Measurements from ENCODE around the gene SOD2.

SOD2 gene

DNA sequence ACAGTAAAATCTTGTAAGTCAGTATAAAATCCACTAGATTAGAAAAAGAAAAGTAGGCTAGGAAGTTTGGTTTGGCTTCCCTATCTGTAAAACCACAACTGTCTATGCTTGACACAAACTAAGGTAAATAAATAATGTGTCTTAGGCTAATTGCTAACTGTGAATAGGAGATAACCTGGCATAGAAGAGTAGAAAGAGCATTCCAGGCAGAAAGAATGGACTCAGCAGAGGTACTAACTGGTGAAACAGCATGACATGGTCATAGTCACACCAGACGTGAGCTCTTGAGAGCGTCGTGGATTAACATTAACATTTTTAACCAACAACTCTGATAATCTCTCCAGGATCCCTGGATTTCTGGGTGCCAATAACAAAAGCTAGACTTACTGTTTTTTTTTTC is 25.6 kb upstream of the SOD2 start:
- TF ChIP-seq, protein P1, sequence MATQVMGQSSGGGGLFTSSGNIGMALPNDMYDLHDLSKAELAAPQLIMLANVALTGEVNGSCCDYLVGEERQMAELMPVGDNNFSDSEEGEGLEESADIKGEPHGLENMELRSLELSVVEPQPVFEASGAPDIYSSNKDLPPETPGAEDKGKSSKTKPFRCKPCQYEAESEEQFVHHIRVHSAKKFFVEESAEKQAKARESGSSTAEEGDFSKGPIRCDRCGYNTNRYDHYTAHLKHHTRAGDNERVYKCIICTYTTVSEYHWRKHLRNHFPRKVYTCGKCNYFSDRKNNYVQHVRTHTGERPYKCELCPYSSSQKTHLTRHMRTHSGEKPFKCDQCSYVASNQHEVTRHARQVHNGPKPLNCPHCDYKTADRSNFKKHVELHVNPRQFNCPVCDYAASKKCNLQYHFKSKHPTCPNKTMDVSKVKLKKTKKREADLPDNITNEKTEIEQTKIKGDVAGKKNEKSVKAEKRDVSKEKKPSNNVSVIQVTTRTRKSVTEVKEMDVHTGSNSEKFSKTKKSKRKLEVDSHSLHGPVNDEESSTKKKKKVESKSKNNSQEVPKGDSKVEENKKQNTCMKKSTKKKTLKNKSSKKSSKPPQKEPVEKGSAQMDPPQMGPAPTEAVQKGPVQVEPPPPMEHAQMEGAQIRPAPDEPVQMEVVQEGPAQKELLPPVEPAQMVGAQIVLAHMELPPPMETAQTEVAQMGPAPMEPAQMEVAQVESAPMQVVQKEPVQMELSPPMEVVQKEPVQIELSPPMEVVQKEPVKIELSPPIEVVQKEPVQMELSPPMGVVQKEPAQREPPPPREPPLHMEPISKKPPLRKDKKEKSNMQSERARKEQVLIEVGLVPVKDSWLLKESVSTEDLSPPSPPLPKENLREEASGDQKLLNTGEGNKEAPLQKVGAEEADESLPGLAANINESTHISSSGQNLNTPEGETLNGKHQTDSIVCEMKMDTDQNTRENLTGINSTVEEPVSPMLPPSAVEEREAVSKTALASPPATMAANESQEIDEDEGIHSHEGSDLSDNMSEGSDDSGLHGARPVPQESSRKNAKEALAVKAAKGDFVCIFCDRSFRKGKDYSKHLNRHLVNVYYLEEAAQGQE (IDR thresholded peaks at IDR 0.05; ENCODE audit: low read depth): no peak
- no peak for TF ChIP-seq CREB1 (IDR thresholded peaks at IDR 0.05; ENCODE audit: low read depth)
- TF ChIP-seq FOXM1 (IDR thresholded peaks at IDR 0.05; ENCODE audit: borderline replicate concordance, low read depth): no peak

DNA sequence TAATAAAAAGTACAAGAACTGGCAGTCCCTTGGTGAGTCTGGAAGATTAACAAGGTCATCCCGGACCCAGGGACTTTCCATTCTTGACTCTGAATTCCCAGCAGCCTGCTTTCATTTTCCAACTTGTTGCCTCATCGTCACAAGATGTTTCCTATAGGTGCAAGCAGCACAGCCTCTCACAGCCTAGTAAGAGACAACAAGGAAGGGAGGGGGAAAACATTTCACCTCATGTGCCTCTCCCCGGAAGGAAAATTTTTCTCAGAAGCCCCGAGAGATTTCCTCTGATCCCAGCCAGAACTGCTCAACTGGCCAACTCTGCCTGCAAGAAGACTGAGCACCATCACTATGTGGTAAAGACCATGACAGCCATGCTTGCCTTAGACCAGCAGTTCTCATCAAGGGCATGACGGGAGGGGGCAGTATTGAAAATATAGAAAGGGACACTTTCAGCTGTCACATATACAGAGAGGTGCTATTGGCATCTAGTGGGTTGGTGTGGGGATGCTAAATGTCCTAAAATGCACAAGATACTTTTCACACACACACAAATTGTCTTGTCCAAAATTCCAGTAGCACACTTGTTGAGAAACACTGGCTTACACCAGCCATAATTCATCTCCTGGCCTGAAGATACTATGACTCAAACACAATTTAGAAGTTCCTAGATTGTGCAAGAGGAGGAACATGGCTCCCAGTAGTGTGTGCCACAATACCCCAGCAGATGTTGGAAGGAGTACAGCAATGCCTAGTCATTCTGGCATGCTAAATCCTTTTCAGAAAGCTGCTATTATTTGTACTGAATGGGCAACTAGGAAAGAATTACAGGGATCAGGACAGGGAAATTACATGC is 23.4 kb upstream of the SOD2 start:
- TF ChIP-seq FOXM1 (IDR thresholded peaks at IDR 0.05; ENCODE audit: borderline replicate concordance, low read depth): no peak
- no peak for TF ChIP-seq CREB1 (IDR thresholded peaks at IDR 0.05; ENCODE audit: low read depth)
- TF ChIP-seq TAF1 (IDR thresholded peaks at IDR 0.05; ENCODE audit: low read depth): no peak
- no peak for TF ChIP-seq TEAD4 (IDR thresholded peaks at IDR 0.05)
- no peak for TF ChIP-seq RAD21 (IDR thresholded peaks at IDR 0.05; ENCODE audit: low read depth)
- TF ChIP-seq, protein P2, sequence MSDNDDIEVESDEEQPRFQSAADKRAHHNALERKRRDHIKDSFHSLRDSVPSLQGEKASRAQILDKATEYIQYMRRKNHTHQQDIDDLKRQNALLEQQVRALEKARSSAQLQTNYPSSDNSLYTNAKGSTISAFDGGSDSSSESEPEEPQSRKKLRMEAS (IDR thresholded peaks at IDR 0.05): no peak
- TF ChIP-seq, protein P1 (IDR thresholded peaks at IDR 0.05; ENCODE audit: low read depth): no peak
- TF ChIP-seq CEBPB (IDR thresholded peaks at IDR 0.05): no peak
- no peak for TF ChIP-seq TCF12 (IDR thresholded peaks at IDR 0.05; ENCODE audit: low read depth)
- no peak for TF ChIP-seq EGR1 (IDR thresholded peaks at IDR 0.05)
- TF ChIP-seq, protein P3, sequence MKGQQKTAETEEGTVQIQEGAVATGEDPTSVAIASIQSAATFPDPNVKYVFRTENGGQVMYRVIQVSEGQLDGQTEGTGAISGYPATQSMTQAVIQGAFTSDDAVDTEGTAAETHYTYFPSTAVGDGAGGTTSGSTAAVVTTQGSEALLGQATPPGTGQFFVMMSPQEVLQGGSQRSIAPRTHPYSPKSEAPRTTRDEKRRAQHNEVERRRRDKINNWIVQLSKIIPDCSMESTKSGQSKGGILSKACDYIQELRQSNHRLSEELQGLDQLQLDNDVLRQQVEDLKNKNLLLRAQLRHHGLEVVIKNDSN (IDR thresholded peaks at IDR 0.05): no peak
- no peak for TF ChIP-seq YY1 (IDR thresholded peaks at IDR 0.05; ENCODE audit: low read depth)
- TF ChIP-seq NFIC (IDR thresholded peaks at IDR 0.05): no peak

DNA sequence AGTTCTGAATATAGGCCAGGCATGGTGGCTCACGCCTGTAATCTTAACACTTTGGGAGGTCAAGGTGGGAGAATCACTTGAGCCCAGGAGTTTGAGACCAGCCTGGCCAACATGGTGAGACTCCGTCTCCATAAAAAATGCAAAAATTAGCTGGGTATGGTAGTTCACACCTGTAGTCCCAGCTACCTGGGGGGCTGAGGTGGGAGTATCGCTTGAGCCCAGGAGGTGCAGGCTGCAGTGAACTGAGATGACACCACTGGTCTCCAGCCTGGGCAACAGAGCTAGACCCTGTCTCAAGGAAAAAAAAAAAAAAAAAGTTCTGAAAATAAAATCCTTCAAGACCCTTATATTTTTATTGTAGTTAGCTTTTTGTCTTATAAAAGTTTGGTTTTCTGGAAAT is 22.6 kb upstream of the SOD2 start:
- TF ChIP-seq TCF12 (IDR thresholded peaks at IDR 0.05; ENCODE audit: low read depth) (no peak), EP300 (IDR thresholded peaks at IDR 0.05; ENCODE audit: borderline replicate concordance) (no peak), CREB1 (IDR thresholded peaks at IDR 0.05; ENCODE audit: low read depth) (no peak), TEAD4 (IDR thresholded peaks at IDR 0.05) (no peak), TAF1 (IDR thresholded peaks at IDR 0.05; ENCODE audit: low read depth) (no peak), NFIC (IDR thresholded peaks at IDR 0.05) (no peak), FOXM1 (IDR thresholded peaks at IDR 0.05; ENCODE audit: borderline replicate concordance, low read depth) (no peak), CEBPB (IDR thresholded peaks at IDR 0.05) (no peak), RAD21 (IDR thresholded peaks at IDR 0.05; ENCODE audit: low read depth) (no peak), YY1 (IDR thresholded peaks at IDR 0.05; ENCODE audit: low read depth) (no peak), ZBTB7A (IDR thresholded peaks at IDR 0.05; ENCODE audit: low read depth) (no peak), EGR1 (IDR thresholded peaks at IDR 0.05) (no peak)
- TF ChIP-seq, protein P3 (IDR thresholded peaks at IDR 0.05): no peak
- TF ChIP-seq, protein P1 (IDR thresholded peaks at IDR 0.05; ENCODE audit: low read depth): no peak
- TF ChIP-seq, protein P2 (IDR thresholded peaks at IDR 0.05): no peak

DNA sequence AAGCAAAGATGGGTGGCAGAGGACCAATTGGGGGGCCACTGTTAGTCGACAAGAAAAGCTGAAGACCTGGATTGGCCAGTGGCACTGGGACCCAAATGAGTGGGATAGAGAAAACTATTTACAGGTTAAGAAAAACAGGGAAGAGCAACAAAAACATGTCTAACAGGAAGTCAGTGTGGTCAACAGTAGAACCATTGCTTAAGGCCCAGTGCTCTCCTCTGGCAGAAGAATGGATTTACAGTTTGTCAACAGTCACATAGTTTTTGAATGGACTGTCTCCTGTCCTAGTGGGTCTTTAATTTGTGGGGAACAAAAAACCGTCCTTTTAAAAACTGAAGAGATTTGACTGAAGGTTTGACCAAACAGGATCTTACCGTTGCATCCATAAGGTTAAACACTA is 22.1 kb upstream of the SOD2 start:
- TF ChIP-seq, protein P2 (IDR thresholded peaks at IDR 0.05): no peak
- TF ChIP-seq, protein P1 (IDR thresholded peaks at IDR 0.05; ENCODE audit: low read depth): no peak

Measured in Ishikawa (cell line).